Measurements from ENCODE around the gene RDH16. TPM values are rescaled to one million over a fixed set of nuclear protein-coding genes. Genes with fewer than 3 reads are reported as not detected.

The RDH16 gene
- total RNA-seq, 2 donors from 2014 or later, result 0.16 TPM; not detected in 1

- no peak for DNase-seq (ENCODE audit: low spot score)
- H3K4me3 ChIP-seq, result no peak overlapping the region
- H3K27ac ChIP-seq, result no peak overlapping the region
- H3K4me1 ChIP-seq, result no peaks in the 10 kb centered on the region
- H3K9me3 ChIP-seq, result no peaks in the 10 kb centered on the region
- TF ChIP-seq CTCF (IDR thresholded peaks at IDR 0.05), result no peak
- no peaks in the 10 kb centered on the region for H3K27me3 ChIP-seq
- no peaks in the 10 kb centered on the region for H3K36me3 ChIP-seq
These were observed 25.9 kb downstream of the RDH16 start for GRCh38 chr12:56931474-56931978.

GRCh38 chr12:56930241-56930640, 27.2 kb downstream of the RDH16 start:
- TF ChIP-seq CTCF (IDR thresholded peaks at IDR 0.05), result no peak
- Histone ChIP-seq H3K27me3 (no peaks in the 10 kb centered on the region), H3K27ac (no peak overlapping the region), H3K4me3 (no peak overlapping the region), H3K36me3 (no peaks in the 10 kb centered on the region), H3K9me3 (no peaks in the 10 kb centered on the region), H3K4me1 (no peaks in the 10 kb centered on the region)
- DNase-seq (ENCODE audit: low spot score), result no peak

- H3K27me3 ChIP-seq, result no peaks in the 10 kb centered on the region
- TF ChIP-seq CTCF (IDR thresholded peaks at IDR 0.05), result no peak
- no peak overlapping the region for H3K27ac ChIP-seq
- no peaks in the 10 kb centered on the region for H3K36me3 ChIP-seq
- no peak overlapping the region for H3K4me3 ChIP-seq
- no peak for DNase-seq (ENCODE audit: low spot score)
- no peaks in the 10 kb centered on the region for H3K9me3 ChIP-seq
- H3K4me1 ChIP-seq, result no peaks in the 10 kb centered on the region
These were observed 27.6 kb downstream of the RDH16 start for GRCh38 chr12:56929780-56930179.

- no peaks in the 10 kb centered on the region for H3K27me3 ChIP-seq
- H3K27ac ChIP-seq, result no peak overlapping the region
- H3K36me3 ChIP-seq, result no peaks in the 10 kb centered on the region
- H3K4me1 ChIP-seq, result no peaks in the 10 kb centered on the region
- H3K4me3 ChIP-seq, result no peak overlapping the region
- no peak for TF ChIP-seq CTCF (IDR thresholded peaks at IDR 0.05)
- H3K9me3 ChIP-seq, result no peaks in the 10 kb centered on the region
- no peak for DNase-seq (ENCODE audit: low spot score)
These were observed 29.1 kb downstream of the RDH16 start for GRCh38 chr12:56928262-56928661.

GRCh38 chr12:56927281-56927680, 30.1 kb downstream of the RDH16 start:
- H3K27me3 ChIP-seq, result no peaks in the 10 kb centered on the region
- H3K4me3 ChIP-seq, result no peak overlapping the region
- no peak for TF ChIP-seq CTCF (IDR thresholded peaks at IDR 0.05)
- no peak for DNase-seq (ENCODE audit: low spot score)
- H3K4me1 ChIP-seq, result no peaks in the 10 kb centered on the region
- no peak overlapping the region for H3K27ac ChIP-seq
- H3K9me3 ChIP-seq, result no peaks in the 10 kb centered on the region
- H3K36me3 ChIP-seq, result no peaks in the 10 kb centered on the region

- H3K4me3 ChIP-seq, result no peak overlapping the region
- H3K27me3 ChIP-seq, result no peaks in the 10 kb centered on the region
- H3K4me1 ChIP-seq, result no peaks in the 10 kb centered on the region
- no peaks in the 10 kb centered on the region for H3K9me3 ChIP-seq
- no peaks in the 10 kb centered on the region for H3K36me3 ChIP-seq
- H3K27ac ChIP-seq, result no peak overlapping the region
- TF ChIP-seq CTCF (IDR thresholded peaks at IDR 0.05), result no peak
- no peak for DNase-seq (ENCODE audit: low spot score)
These were observed 35.4 kb downstream of the RDH16 start for GRCh38 chr12:56922031-56922430.

Data from right atrium auricular region (tissue), 2 donors.